ENCODE measurements around the gene DSC3. TPM values are rescaled to one million over a fixed set of nuclear protein-coding genes. Genes with fewer than 3 reads are reported as not detected.
"Not testable (repeated sequence)": the region's sequence is repeated elsewhere in the genome, so short reads cannot be mapped to it uniquely, and the experiment has no call there.

Gene DSC3
- total RNA-seq, 1 donor from 2014 or later, result not detected

GRCh38 chr18:31037686-31038085 is 4.9 kb downstream of the DSC3 start:
- intact Hi-C loops (cut with micrococcal nuclease); H3K4me1 Mint-ChIP-seq (ENCODE audit: low read depth); DNase-seq (ENCODE audit: low spot score); H3K9me3 Mint-ChIP-seq; H3K27ac Mint-ChIP-seq; H3K36me3 Mint-ChIP-seq (ENCODE audit: low read depth); H3K4me3 Mint-ChIP-seq (ENCODE audit: low read depth): not testable (repeated sequence)
- H3K27me3 Mint-ChIP-seq (ENCODE audit: low read depth), result peaks cover 25% of the 10 kb centered on the region

GRCh38 chr18:31034541-31034940 is 8.0 kb downstream of the DSC3 start:
- Mint-ChIP-seq H3K4me3 (ENCODE audit: low read depth) (no peak overlapping the region), H3K27ac (no peak overlapping the region), H3K27me3 (ENCODE audit: low read depth) (peaks cover 3% of the 10 kb centered on the region), H3K9me3 (no peaks in the 10 kb centered on the region), H3K36me3 (ENCODE audit: low read depth) (no peaks in the 10 kb centered on the region), H3K4me1 (ENCODE audit: low read depth) (no peaks in the 10 kb centered on the region)
- intact Hi-C loops (cut with micrococcal nuclease), result no loop called here
- no peak for DNase-seq (ENCODE audit: low spot score)

GRCh38 chr18:31030574-31031278 is 11.8 kb downstream of the DSC3 start:
- Mint-ChIP-seq H3K4me1 (ENCODE audit: low read depth) (no peaks in the 10 kb centered on the region), H3K9me3 (no peaks in the 10 kb centered on the region), H3K27ac (no peak overlapping the region), H3K27me3 (ENCODE audit: low read depth) (no peaks in the 10 kb centered on the region), H3K4me3 (ENCODE audit: low read depth) (no peak overlapping the region), H3K36me3 (ENCODE audit: low read depth) (no peaks in the 10 kb centered on the region)
- no peak for DNase-seq (ENCODE audit: low spot score)
- intact Hi-C loops (cut with micrococcal nuclease), result no loop called here

- H3K4me3 Mint-ChIP-seq (ENCODE audit: low read depth), result no peak overlapping the region
- no peaks in the 10 kb centered on the region for H3K27me3 Mint-ChIP-seq (ENCODE audit: low read depth)
- H3K27ac Mint-ChIP-seq, result no peak overlapping the region
- intact Hi-C loops (cut with micrococcal nuclease), result no loop called here
- H3K9me3 Mint-ChIP-seq, result peaks cover 7% of the 10 kb centered on the region
- no peaks in the 10 kb centered on the region for H3K4me1 Mint-ChIP-seq (ENCODE audit: low read depth)
- DNase-seq (ENCODE audit: low spot score), result no peak
- H3K36me3 Mint-ChIP-seq (ENCODE audit: low read depth), result no peaks in the 10 kb centered on the region
These were observed 26.7 kb downstream of the DSC3 start for GRCh38 chr18:31015715-31016434.

GRCh38 chr18:31011455-31011854 is 31.1 kb downstream of the DSC3 start:
- H3K27me3 Mint-ChIP-seq (ENCODE audit: low read depth); H3K9me3 Mint-ChIP-seq; H3K4me3 Mint-ChIP-seq (ENCODE audit: low read depth); H3K27ac Mint-ChIP-seq; DNase-seq (ENCODE audit: low spot score); intact Hi-C loops (cut with micrococcal nuclease); H3K4me1 Mint-ChIP-seq (ENCODE audit: low read depth); H3K36me3 Mint-ChIP-seq (ENCODE audit: low read depth): not testable (repeated sequence)

GRCh38 chr18:31010601-31011000 is 31.9 kb downstream of the DSC3 start:
- no peak overlapping the region for H3K4me3 Mint-ChIP-seq (ENCODE audit: low read depth)
- H3K4me1 Mint-ChIP-seq (ENCODE audit: low read depth), result no peaks in the 10 kb centered on the region
- peaks cover 7% of the 10 kb centered on the region for H3K9me3 Mint-ChIP-seq
- H3K27me3 Mint-ChIP-seq (ENCODE audit: low read depth), result no peaks in the 10 kb centered on the region
- no peaks in the 10 kb centered on the region for H3K36me3 Mint-ChIP-seq (ENCODE audit: low read depth)
- H3K27ac Mint-ChIP-seq, result no peak overlapping the region
- intact Hi-C loops (cut with micrococcal nuclease), result no loop called here
- DNase-seq (ENCODE audit: low spot score), result no peak

GRCh38 chr18:30999887-31000628 is 42.5 kb downstream of the DSC3 start:
- no peak overlapping the region for H3K4me3 Mint-ChIP-seq (ENCODE audit: low read depth)
- no peak for DNase-seq (ENCODE audit: low spot score)
- no peaks in the 10 kb centered on the region for H3K4me1 Mint-ChIP-seq (ENCODE audit: low read depth)
- intact Hi-C loops (cut with micrococcal nuclease), result no loop called here
- no peaks in the 10 kb centered on the region for H3K36me3 Mint-ChIP-seq (ENCODE audit: low read depth)
- H3K27ac Mint-ChIP-seq, result no peak overlapping the region
- H3K27me3 Mint-ChIP-seq (ENCODE audit: low read depth), result no peaks in the 10 kb centered on the region
- H3K9me3 Mint-ChIP-seq, result no peaks in the 10 kb centered on the region

GRCh38 chr18:30999186-30999585 is 43.4 kb downstream of the DSC3 start:
- intact Hi-C loops (cut with micrococcal nuclease), result no loop called here
- no peak overlapping the region for H3K27ac Mint-ChIP-seq

GRCh38 chr18:30997223-30997622 is 45.3 kb downstream of the DSC3 start:
- no peak for DNase-seq (ENCODE audit: low spot score)
- Mint-ChIP-seq H3K4me3 (ENCODE audit: low read depth) (no peak overlapping the region), H3K4me1 (ENCODE audit: low read depth) (no peaks in the 10 kb centered on the region), H3K9me3 (no peaks in the 10 kb centered on the region), H3K27me3 (ENCODE audit: low read depth) (no peaks in the 10 kb centered on the region), H3K36me3 (ENCODE audit: low read depth) (no peaks in the 10 kb centered on the region), H3K27ac (no peak overlapping the region)
- intact Hi-C loops (cut with micrococcal nuclease), result no loop called here

More at GRCh38 chr18:30999186-30999585, 43.4 kb downstream of the DSC3 start:
- Mint-ChIP-seq H3K4me3 (ENCODE audit: low read depth) (no peak overlapping the region), H3K27me3 (ENCODE audit: low read depth) (no peaks in the 10 kb centered on the region), H3K9me3 (no peaks in the 10 kb centered on the region), H3K36me3 (ENCODE audit: low read depth) (no peaks in the 10 kb centered on the region), H3K4me1 (ENCODE audit: low read depth) (no peaks in the 10 kb centered on the region)
- DNase-seq (ENCODE audit: low spot score), result no peak

- no peak overlapping the region for H3K4me3 Mint-ChIP-seq (ENCODE audit: low read depth)
- H3K27me3 Mint-ChIP-seq (ENCODE audit: low read depth), result no peaks in the 10 kb centered on the region
These were observed 50.3 kb downstream of the DSC3 start for GRCh38 chr18:30992231-30992630.

GRCh38 chr18:30991397-30991796 is 51.1 kb downstream of the DSC3 start:
- intact Hi-C loops (cut with micrococcal nuclease), result no loop called here
- H3K27me3 Mint-ChIP-seq (ENCODE audit: low read depth), result no peaks in the 10 kb centered on the region
- no peaks in the 10 kb centered on the region for H3K4me1 Mint-ChIP-seq (ENCODE audit: low read depth)
- H3K9me3 Mint-ChIP-seq, result no peaks in the 10 kb centered on the region
- no peaks in the 10 kb centered on the region for H3K36me3 Mint-ChIP-seq (ENCODE audit: low read depth)
- no peak for DNase-seq (ENCODE audit: low spot score)
- no peak overlapping the region for H3K27ac Mint-ChIP-seq
- no peak overlapping the region for H3K4me3 Mint-ChIP-seq (ENCODE audit: low read depth)

More at GRCh38 chr18:30992231-30992630, 50.3 kb downstream of the DSC3 start:
- Mint-ChIP-seq H3K9me3 (no peaks in the 10 kb centered on the region), H3K27ac (no peak overlapping the region), H3K4me1 (ENCODE audit: low read depth) (no peaks in the 10 kb centered on the region), H3K36me3 (ENCODE audit: low read depth) (no peaks in the 10 kb centered on the region)
- DNase-seq (ENCODE audit: low spot score), result no peak
- intact Hi-C loops (cut with micrococcal nuclease), result no loop called here

GRCh38 chr18:30989141-30989540 is 53.4 kb downstream of the DSC3 start:
- no peaks in the 10 kb centered on the region for H3K27me3 Mint-ChIP-seq (ENCODE audit: low read depth)
- intact Hi-C loops (cut with micrococcal nuclease), result no loop called here
- DNase-seq (ENCODE audit: low spot score), result no peak
- no peak overlapping the region for H3K4me3 Mint-ChIP-seq (ENCODE audit: low read depth)
- no peak overlapping the region for H3K27ac Mint-ChIP-seq
- no peaks in the 10 kb centered on the region for H3K4me1 Mint-ChIP-seq (ENCODE audit: low read depth)
- no peaks in the 10 kb centered on the region for H3K36me3 Mint-ChIP-seq (ENCODE audit: low read depth)
- peaks cover 10% of the 10 kb centered on the region for H3K9me3 Mint-ChIP-seq

GRCh38 chr18:30988440-30988839 is 54.1 kb downstream of the DSC3 start:
- DNase-seq (ENCODE audit: low spot score), result no peak
- H3K27ac Mint-ChIP-seq, result no peak overlapping the region
- peaks cover 10% of the 10 kb centered on the region for H3K9me3 Mint-ChIP-seq
- intact Hi-C loops (cut with micrococcal nuclease), result no loop called here
- H3K4me1 Mint-ChIP-seq (ENCODE audit: low read depth), result no peaks in the 10 kb centered on the region
- H3K36me3 Mint-ChIP-seq (ENCODE audit: low read depth), result no peaks in the 10 kb centered on the region
- no peaks in the 10 kb centered on the region for H3K27me3 Mint-ChIP-seq (ENCODE audit: low read depth)
- no peak overlapping the region for H3K4me3 Mint-ChIP-seq (ENCODE audit: low read depth)

All from activated T-helper 2 cell treated with anti-CD3 and anti-CD28 coated beads, Interferon-gamma antibody, Interleukin-2, Interleukin-4, amounts not matched to agents 10 μg/mL and 5 μg/mL and 100 μg/mL, durations not matched to agents 14 hours and 24 hours and 36 hours (primary cell).